GM18526 (cell line): Measurements from ENCODE around the gene SPRED2.

Experiments used
- POLR2A ChIP-seq: IDR thresholded peaks from 3 replicates; pipeline ENCODE4 v1.6.1; 2011; ENCODE audit not compliant: insufficient read length; ENCODE audit errors: extremely low read depth

The SPRED2 gene

GRCh38 chr2:65334714-65335113, 97.7 kb downstream of the SPRED2 start:
- no peak for TF ChIP-seq POLR2A

- no peak for TF ChIP-seq POLR2A
These were observed 100.9 kb downstream of the SPRED2 start for GRCh38 chr2:65331336-65332025.

DNA sequence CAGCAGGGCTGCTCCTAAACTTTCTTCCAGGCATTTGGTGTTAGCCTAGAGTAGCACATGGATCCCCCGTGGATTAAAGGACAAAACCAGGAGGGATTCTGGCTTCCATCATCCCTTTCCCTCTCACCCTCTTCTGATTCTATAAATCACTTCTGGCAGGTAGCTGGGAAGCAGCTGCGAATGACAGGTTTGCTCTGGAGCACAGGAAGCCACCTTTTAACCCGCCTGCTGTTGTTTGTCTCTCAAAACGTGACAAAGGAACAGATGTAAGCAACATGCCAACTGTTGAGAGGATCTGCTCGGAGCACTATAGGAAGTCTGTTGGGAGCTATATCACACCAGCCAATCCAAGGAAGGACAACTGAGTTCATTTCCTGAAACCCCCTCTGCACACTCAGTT, 102.9 kb downstream of the SPRED2 start:
- no peak for TF ChIP-seq POLR2A

DNA sequence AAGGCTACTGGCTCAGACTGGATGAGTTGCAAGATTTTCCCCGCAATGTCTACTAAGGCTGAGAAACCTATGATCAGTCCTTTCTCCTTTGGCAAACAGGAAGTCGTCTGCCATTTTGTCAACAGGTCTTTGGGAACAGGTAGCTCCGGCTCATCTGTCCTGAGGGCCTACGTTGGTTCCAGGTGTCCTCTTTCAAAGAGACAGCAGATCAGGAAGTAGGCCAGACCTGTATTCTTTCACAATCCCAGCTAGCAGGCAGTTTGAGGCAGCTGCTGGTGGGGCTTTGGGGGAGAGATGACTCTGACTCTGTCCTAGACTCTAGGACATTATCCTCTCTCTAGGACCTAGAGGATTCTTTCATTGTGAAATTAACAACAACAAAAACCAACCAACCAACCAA, 106.1 kb downstream of the SPRED2 start:
- no peak for TF ChIP-seq POLR2A

DNA sequence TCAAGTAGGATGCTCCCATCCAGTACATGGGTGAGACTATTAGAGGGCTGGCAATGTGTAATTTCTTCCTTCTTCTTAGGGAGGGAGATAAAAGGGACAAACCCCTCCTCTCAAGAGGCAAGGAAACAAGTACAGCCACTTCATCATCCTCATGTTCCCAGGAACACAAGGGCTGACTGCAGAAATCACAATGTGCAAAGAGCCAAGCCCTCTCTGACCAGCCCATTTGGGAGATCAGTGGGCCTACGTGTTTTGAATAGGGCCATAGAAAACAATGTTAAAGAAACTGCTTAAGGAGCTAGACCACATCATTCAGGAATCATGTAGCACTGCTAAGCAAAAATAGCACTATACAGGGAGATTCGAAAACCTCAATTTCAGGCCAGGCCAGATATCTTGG, 107.3 kb downstream of the SPRED2 start:
- no peak for TF ChIP-seq POLR2A

- TF ChIP-seq POLR2A = no peak
These were observed 111.5 kb downstream of the SPRED2 start for GRCh38 chr2:65320946-65321345.

DNA sequence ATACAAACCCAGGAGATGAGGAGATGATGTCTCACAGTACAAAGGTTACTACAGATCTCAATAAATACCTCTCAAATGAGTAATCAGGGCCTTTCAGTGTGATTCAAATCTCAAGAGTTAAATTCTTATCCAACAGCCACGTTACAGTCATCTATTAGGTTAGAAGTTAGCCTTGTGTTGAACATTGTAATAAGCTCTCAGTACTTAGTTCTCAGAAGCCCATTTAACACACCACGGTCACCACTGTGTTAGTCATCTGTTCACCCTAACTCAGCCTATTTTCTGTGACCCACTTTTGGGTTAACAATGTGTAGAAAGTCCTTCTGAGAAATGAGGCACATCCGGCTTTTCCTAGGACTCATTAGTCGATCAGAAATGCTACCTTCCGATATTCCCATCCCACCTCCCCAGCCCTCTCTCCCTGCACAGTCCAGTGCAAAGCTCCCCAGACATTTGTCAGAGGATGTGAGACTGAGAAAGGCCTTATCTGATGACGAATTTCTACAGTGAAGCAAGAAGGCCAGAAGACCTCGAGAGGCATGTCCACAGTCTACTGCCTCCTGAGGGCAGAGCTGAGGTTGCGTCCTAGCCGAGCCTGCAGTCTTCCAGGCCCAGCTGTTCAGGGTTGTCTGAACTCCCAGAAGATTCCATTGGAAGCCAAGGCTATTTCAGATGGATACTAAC, 112.2 kb downstream of the SPRED2 start:
- TF ChIP-seq POLR2A = no peak

GRCh38 chr2:65319674-65320041, 112.7 kb downstream of the SPRED2 start:
- no peak for TF ChIP-seq POLR2A

GRCh38 chr2:65319072-65319673, 113.2 kb downstream of the SPRED2 start:
- TF ChIP-seq POLR2A = no peak

DNA sequence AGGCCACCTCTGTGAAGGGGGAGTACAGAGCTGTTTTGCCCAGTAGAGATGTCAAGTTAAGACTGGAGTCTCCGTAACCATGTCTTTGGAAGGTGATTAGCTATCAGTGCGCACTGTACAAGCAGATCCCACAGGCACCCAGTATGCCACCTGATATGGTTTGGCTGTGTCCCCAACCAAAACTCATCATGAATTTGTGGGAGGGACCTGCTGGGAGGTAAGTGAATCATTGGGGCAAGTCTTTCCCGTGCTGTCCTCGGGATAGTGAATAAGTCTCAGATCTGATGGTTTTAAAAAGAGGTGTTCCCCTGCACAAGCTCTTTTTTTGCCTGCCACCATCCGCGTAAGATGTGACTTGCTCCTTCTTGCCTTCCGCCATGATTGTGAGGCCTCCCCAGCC, 114.6 kb downstream of the SPRED2 start:
- no peak for TF ChIP-seq POLR2A

DNA sequence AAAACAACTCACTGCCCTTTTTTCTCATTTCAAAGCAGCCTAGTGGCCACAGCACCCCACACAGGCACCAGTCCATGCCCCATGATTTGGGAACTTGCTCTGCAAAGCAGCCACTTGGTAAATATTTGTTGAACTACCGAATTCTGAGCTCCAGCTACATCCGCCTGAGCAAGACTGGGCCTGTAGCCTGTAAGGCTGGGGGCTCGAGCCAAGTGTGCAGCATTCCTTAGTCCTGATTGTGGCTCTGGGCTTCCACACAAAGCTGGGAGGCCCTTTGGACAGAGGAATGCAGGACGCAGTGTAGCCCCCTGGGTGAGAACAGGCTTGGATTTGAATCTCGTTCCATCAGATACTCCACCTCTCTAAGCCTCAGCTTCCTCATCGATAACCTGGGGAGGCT, 116.3 kb downstream of the SPRED2 start:
- no peak for TF ChIP-seq POLR2A

DNA sequence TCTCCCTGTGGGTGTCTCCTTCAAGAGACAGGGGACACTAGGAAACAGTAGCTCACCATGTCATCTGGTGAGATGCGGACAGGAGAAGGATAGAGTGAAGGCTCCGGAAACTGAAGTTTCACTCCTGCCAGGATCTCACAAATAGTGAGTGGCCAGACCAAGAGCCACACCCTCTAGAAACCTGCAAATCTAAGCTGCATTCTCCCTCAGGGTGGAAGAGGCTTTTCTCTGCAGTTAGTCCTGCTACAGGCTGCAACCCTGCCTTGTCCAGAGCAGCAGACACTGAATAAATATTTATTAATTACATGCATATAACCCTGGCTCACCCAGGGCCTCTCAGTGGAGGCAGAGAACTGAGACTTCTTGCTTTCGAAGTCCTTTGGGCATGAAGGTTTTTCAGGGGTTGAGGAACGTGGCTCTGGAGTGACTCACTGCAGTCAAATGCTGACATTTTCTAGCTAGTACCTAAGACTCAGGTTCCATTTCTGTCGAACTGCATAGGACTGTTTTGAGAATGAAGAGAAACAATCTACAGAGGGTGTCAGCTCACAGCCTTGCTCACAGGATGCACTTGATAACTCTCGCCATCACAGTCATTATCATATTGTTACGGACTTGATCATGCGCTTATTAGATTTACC, 117.5 kb downstream of the SPRED2 start:
- TF ChIP-seq POLR2A = no peak

DNA sequence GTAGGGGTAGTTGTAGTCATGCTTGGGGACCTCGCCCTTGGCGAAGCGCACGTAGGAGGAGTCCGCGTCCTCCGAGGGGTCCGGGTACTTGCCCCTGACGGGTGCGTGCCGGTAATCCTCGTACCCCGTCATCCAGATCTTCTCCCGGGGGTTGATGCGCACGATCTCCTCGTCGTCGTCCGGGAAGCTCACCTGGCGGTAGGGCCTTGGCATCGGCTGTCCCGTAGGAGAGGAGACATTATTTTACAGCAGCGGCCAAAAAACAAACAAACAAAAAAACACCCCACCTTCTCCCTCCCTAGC, 118.5 kb downstream of the SPRED2 start:
- TF ChIP-seq POLR2A = no peak

DNA sequence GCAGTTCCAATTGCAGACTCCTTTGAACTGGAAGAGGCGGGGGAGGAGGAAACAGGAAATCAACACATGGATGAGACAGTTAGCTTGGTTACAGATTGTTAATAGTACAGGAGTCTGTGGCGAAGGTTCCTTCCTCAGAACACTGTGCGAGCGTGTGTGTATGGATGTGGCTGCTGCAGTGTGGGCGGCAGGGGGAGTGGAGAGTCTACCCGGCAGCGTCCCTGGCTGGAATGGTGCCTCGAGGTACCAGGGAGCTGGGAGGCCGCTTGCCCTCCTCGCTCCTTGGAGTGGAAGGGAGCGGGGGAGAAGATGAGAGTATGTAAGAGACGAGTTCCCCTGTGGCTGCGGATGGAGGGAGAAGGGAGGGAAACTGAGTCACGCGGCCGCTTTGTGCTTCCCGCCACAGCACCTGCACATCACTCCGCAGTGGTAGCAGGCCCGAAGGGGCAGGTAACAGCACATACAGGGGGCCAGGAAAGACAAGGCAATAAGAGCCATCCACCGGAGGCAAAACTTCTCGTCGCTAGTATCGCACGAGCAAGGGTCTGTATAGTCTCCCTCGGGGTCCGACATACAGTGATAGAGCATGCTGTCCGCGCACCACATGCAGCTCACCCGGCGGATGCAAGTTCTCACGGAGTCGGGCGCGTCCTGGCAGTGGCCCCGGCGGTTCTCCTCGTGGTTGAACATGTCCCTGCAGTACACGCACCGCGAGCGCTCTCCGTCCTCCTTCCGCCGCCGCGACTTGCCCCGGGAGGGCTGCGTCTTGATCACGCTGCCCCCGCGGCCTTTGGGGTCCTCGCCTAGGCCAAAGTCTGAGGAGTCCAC, 119.1 kb downstream of the SPRED2 start:
- TF ChIP-seq POLR2A = no peak

- no peak for TF ChIP-seq POLR2A
These were observed 120.8 kb downstream of the SPRED2 start for GRCh38 chr2:65311596-65311995.
